Mesenchymal stem cell (in vitro differentiated cells and primary cell): ENCODE measurements around the gene KIF26B.
A peak's percentile ranks its signal among the peaks of the same experiment; 100 is the strongest.

ENCODE experiments used
- DNase-seq: peaks from one replicate; pipeline ENCODE4 v3.0.0-alpha.2; 2013
- H2AFZ ChIP-seq: one replicate; pipeline ENCODE4 v1.6.1; 2013; ENCODE audit warnings: low read depth, mild to moderate bottlenecking, control low read depth, inconsistent platforms, low read length, moderate library complexity
- H2AK5ac ChIP-seq: 2 replicates; pipeline ENCODE4 v1.6.1; 2013; ENCODE audit warnings: low read length, moderate library complexity, mild to moderate bottlenecking, inconsistent platforms; ENCODE audit not compliant: severe bottlenecking
- H2BK120ac ChIP-seq: one replicate; pipeline ENCODE4 v1.6.1; 2013; ENCODE audit warnings: low read depth, mild to moderate bottlenecking, inconsistent platforms, low read length, moderate library complexity
- H2BK12ac ChIP-seq, 2 experiments: one replicate each; pipeline ENCODE4 v1.6.1; 2013; ENCODE audit warnings: inconsistent platforms in 2 of 2, low read length in 2 of 2, mild to moderate bottlenecking in 2 of 2, moderate library complexity in 2 of 2, control low read depth in 1 of 2
- H2BK15ac ChIP-seq: one replicate; pipeline ENCODE4 v1.6.1; 2013; ENCODE audit warnings: mild to moderate bottlenecking, low read depth, inconsistent platforms; ENCODE audit not compliant: poor library complexity, severe bottlenecking
- H2BK5ac ChIP-seq: 2 replicates; pipeline ENCODE4 v1.6.1; 2013; ENCODE audit warnings: low read depth, mild to moderate bottlenecking, low read length, control low read depth, inconsistent platforms; ENCODE audit not compliant: poor library complexity, severe bottlenecking
- H3K14ac ChIP-seq, 2 experiments: one replicate each; pipeline ENCODE4 v1.6.1; 2013; ENCODE audit warnings: inconsistent platforms in 2 of 2, low read length in 2 of 2, control low read depth in 1 of 2, mild to moderate bottlenecking in 1 of 2, moderate library complexity in 1 of 2
- H3K18ac ChIP-seq, 2 experiments: one replicate each; pipeline ENCODE4 v1.6.1; 2013; ENCODE audit warnings: inconsistent platforms in 2 of 2, low read length in 2 of 2, control low read depth in 1 of 2, low read depth in 1 of 2, mild to moderate bottlenecking in 1 of 2
- H3K23ac ChIP-seq, 2 experiments: one replicate each; pipeline ENCODE4 v1.6.1; 2013; ENCODE audit warnings: inconsistent platforms in 2 of 2, low read length in 2 of 2, mild to moderate bottlenecking in 2 of 2, moderate library complexity in 2 of 2, control low read depth in 1 of 2
- H3K27ac ChIP-seq: 2 replicates; pipeline ENCODE4 v1.5.1; 2013; ENCODE audit warnings: mild to moderate bottlenecking, moderate library complexity, low read length, control low read depth, inconsistent platforms; ENCODE audit not compliant: poor library complexity, severe bottlenecking
- H3K27me3 ChIP-seq, 2 experiments: 2 replicates each; pipeline versions ENCODE4 v1.6.1 to v1.7.0; 2013; ENCODE audit warnings: low read length in 2 of 2, mild to moderate bottlenecking in 2 of 2, moderate library complexity in 2 of 2, control low read depth in 1 of 2, inconsistent platforms in 1 of 2; ENCODE audit not compliant: control insufficient read depth in 1 of 2, insufficient read depth in 1 of 2
- H3K36me3 ChIP-seq, 2 experiments: 2 replicates each; pipeline versions ENCODE4 v1.6.1 to v1.7.0; 2013; ENCODE audit warnings: low read length in 2 of 2, control low read depth in 1 of 2, inconsistent platforms in 1 of 2, low read depth in 1 of 2, mild to moderate bottlenecking in 1 of 2; ENCODE audit not compliant: insufficient read depth in 2 of 2, control insufficient read depth in 1 of 2
- H3K4ac ChIP-seq, 2 experiments: one replicate each; pipeline ENCODE4 v1.6.1; 2013; ENCODE audit warnings: inconsistent platforms in 2 of 2, low read length in 2 of 2, mild to moderate bottlenecking in 2 of 2, moderate library complexity in 2 of 2, control low read depth in 1 of 2, low read depth in 1 of 2
- H3K4me1 ChIP-seq: 2 replicates; pipeline ENCODE4 v1.6.1; 2013; ENCODE audit warnings: low read depth, low read length, control low read depth; ENCODE audit not compliant: control insufficient read depth, insufficient read depth
- H3K4me2 ChIP-seq: 2 replicates; pipeline ENCODE4 v1.6.1; 2013; ENCODE audit warnings: low read length, mild to moderate bottlenecking, inconsistent platforms; ENCODE audit not compliant: poor library complexity, severe bottlenecking
- H3K4me3 ChIP-seq, 2 experiments: 2 replicates each; pipeline versions ENCODE4 v1.5.1 to v1.7.0; 2013; ENCODE audit warnings: low read length in 2 of 2, mild to moderate bottlenecking in 2 of 2, control low read depth in 1 of 2, low read depth in 1 of 2; ENCODE audit not compliant: insufficient read depth in 1 of 2
- H3K79me1 ChIP-seq: replicated peaks from 2 replicates; pipeline ENCODE4 v1.6.1; 2013; ENCODE audit warnings: mild to moderate bottlenecking, control low read depth, low read length, inconsistent platforms; ENCODE audit not compliant: poor library complexity, severe bottlenecking
- H3K9ac ChIP-seq: 2 replicates; pipeline ENCODE4 v1.7.0; 2013; ENCODE audit warnings: mild to moderate bottlenecking, low read length, moderate library complexity
- H3K9me3 ChIP-seq: 2 replicates; pipeline ENCODE4 v1.7.0; 2013; ENCODE audit warnings: mild to moderate bottlenecking, low read length; ENCODE audit not compliant: control insufficient read depth
- H4K8ac ChIP-seq: one replicate; pipeline ENCODE4 v1.6.1; 2013; ENCODE audit warnings: inconsistent platforms, mild to moderate bottlenecking, low read length, moderate library complexity
- H4K91ac ChIP-seq: one replicate; pipeline ENCODE4 v1.6.1; 2013; ENCODE audit warnings: mild to moderate bottlenecking, low read length, inconsistent platforms
- WGBS: methylation state at CpG from one replicate; pipeline ENCODE4 v1.1.7; 2013; ENCODE audit warnings: mixed read lengths; 5-methylcytosine and 5-hydroxymethylcytosine counted together

KIF26B gene

DNA sequence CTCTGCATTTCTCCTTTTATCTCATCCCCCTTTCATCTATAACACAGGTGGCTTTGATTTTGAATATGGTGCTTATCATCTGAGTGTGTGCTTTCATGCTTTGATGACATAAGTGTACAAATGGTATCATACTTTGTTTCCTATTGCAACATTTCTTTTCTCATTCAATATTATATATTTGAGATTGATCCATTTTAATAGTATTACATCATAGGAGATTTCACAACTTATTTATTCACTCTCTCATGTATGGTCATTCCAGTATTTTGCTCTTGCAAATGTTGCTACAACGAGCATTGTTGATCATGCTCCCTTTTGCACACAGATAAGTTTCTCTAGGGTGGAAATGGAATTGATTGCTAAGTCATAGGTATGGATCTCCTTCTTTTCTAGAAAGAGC, 302.8 kb downstream of the KIF26B start:
- H3K4me2 ChIP-seq, result no peak overlapping the region
- no peak overlapping the region for H3K4ac ChIP-seq
- 100% methylated on average over 1 of the region's 1 CpG for whole genome bisulfite sequencing
- no peaks in the 10 kb centered on the region for H3K4me1 ChIP-seq
- H4K8ac ChIP-seq, result no peak overlapping the region
- H3K27me3 ChIP-seq, result peaks cover 7 to 9% of the 10 kb centered on the region in 2 experiments
- no peak overlapping the region for H3K14ac ChIP-seq
- no peaks in the 10 kb centered on the region for H3K9me3 ChIP-seq
- H2BK5ac ChIP-seq, result no peak overlapping the region
- H3K4me3 ChIP-seq, result no peak overlapping the region
- H3K36me3 ChIP-seq, result no peaks in the 10 kb centered on the region
- no peak for DNase-seq
- H3K79me1 ChIP-seq, result no peaks in the 10 kb centered on the region
- no peak overlapping the region for H4K91ac ChIP-seq
- no peak overlapping the region for H3K9ac ChIP-seq
- H2AK5ac ChIP-seq, result no peak overlapping the region
- no peak overlapping the region for H3K27ac ChIP-seq
- H2BK12ac ChIP-seq, result no peak overlapping the region
- no peak overlapping the region for H2AFZ ChIP-seq
- no peak overlapping the region for H3K18ac ChIP-seq
- H2BK15ac ChIP-seq, result no peak overlapping the region
- no peak overlapping the region for H2BK120ac ChIP-seq
- no peak overlapping the region for H3K23ac ChIP-seq

DNA sequence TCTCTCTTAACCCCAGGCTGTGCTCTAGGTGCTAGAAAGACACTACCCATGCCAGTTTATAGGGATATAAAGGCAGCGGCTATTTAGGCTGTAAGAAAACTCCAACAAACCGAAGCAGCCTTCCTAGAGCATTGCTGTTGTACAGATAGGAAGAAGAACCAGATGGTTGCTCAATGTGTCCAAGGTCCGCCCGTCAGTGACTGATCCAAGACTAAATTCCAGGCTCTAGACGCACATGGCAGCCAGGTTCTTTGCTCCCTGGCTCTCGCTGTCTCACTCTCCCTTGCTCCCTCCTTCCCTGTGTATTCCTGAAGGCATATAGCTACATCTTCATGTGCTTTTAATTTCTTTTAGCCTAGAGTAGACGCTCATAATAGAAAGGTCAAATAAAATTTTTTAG, 303.4 kb downstream of the KIF26B start:
- Histone ChIP-seq H3K9ac (no peak overlapping the region), H2BK120ac (no peak overlapping the region), H3K27me3 (peaks cover 9 to 11% of the 10 kb centered on the region in 2 experiments), H3K36me3 (no peaks in the 10 kb centered on the region), H4K91ac (no peak overlapping the region), H3K4me1 (no peaks in the 10 kb centered on the region), H3K4ac (no peak overlapping the region), H3K9me3 (no peaks in the 10 kb centered on the region), H3K18ac (no peak overlapping the region), H3K4me2 (no peak overlapping the region), H4K8ac (no peak overlapping the region), H3K27ac (no peak overlapping the region), H2BK15ac (no peak overlapping the region), H2BK12ac (no peak overlapping the region), H2AK5ac (no peak overlapping the region), H3K23ac (no peak overlapping the region), H2BK5ac (no peak overlapping the region), H3K14ac (no peak overlapping the region), H3K79me1 (no peaks in the 10 kb centered on the region), H3K4me3 (no peak overlapping the region), H2AFZ (no peak overlapping the region)
- 98% methylated on average over 6 of the region's 7 CpGs for WGBS
- DNase-seq, result no peak

DNA sequence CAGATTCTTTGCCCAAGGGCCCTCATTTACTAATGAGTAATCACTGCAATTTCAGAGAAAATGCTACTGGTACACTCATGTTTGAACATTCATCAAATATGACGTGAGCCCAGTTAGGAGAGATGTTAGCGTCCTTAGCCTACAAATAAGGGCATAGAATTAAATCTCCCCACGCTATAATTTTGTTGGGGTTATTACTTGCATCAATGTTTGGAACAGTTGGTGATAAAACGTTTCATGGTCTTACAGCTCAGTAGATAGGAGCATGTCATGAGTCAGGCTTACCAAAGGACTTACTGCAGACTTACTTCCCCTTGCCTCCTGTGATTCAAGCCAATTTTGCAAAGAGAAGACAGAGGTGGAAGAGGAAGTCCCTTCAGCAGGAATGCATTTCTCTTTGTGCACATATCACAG, 304.0 kb downstream of the KIF26B start:
- no peak overlapping the region for H4K91ac ChIP-seq
- peak; percentile 33 for DNase-seq
- no peak overlapping the region for H2AK5ac ChIP-seq
- no peak overlapping the region for H2BK5ac ChIP-seq
- no peak overlapping the region for H2BK12ac ChIP-seq
- H3K27me3 ChIP-seq, result peaks cover 9 to 11% of the 10 kb centered on the region in 2 experiments
- no peaks in the 10 kb centered on the region for H3K79me1 ChIP-seq
- no peak overlapping the region for H3K23ac ChIP-seq
- no peaks in the 10 kb centered on the region for H3K9me3 ChIP-seq
- no peak overlapping the region for H3K4me3 ChIP-seq
- H3K27ac ChIP-seq, result no peak overlapping the region
- 71% methylated on average over 4 of the region's 4 CpGs for WGBS
- no peak overlapping the region for H2AFZ ChIP-seq
- no peak overlapping the region for H3K4ac ChIP-seq
- no peaks in the 10 kb centered on the region for H3K36me3 ChIP-seq
- no peak overlapping the region for H3K4me2 ChIP-seq
- no peak overlapping the region for H2BK120ac ChIP-seq
- no peaks in the 10 kb centered on the region for H3K4me1 ChIP-seq
- H3K9ac ChIP-seq, result no peak overlapping the region
- H2BK15ac ChIP-seq, result no peak overlapping the region
- H3K18ac ChIP-seq, result no peak overlapping the region
- no peak overlapping the region for H4K8ac ChIP-seq
- no peak overlapping the region for H3K14ac ChIP-seq

DNA sequence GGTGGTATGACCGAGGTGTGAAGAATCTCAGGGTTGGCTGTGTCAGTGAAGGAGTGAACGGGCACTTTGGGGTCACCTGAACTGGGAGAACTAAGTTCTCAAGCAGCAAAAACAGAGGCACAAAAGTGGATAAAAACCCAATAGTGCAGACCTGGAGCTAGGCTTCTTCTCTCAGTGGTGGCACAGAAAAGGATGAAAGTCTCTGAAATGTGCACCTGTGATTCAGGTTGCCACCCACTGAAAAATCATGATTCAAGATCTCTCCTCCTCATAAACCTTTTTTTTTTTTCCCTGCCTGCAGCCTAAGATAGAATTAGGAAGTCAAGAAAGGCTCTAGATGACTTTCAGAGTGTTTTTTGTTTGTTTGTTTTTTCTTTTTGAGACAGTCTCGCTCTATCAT, 304.8 kb downstream of the KIF26B start:
- Histone ChIP-seq H3K9me3 (no peaks in the 10 kb centered on the region), H3K27me3 (peaks cover 9 to 11% of the 10 kb centered on the region in 2 experiments), H3K27ac (no peak overlapping the region), H3K4me3 (no peak overlapping the region), H3K36me3 (no peaks in the 10 kb centered on the region), H2BK15ac (no peak overlapping the region), H2AK5ac (no peak overlapping the region), H4K91ac (no peak overlapping the region), H2BK12ac (no peak overlapping the region), H3K4ac (no peak overlapping the region), H3K9ac (no peak overlapping the region), H3K23ac (no peak overlapping the region), H2BK5ac (no peak overlapping the region), H3K4me1 (peaks cover 2% of the 10 kb centered on the region), H2AFZ (no peak overlapping the region), H2BK120ac (no peak overlapping the region), H4K8ac (no peak overlapping the region), H3K18ac (peak overlapping the region in 1 of 2 experiments; percentile 9), H3K14ac (no peak overlapping the region), H3K79me1 (no peaks in the 10 kb centered on the region), H3K4me2 (no peak overlapping the region)
- WGBS, result 98% methylated on average over 3 of the region's 3 CpGs
- no peak for DNase-seq
